Fibroblast of the aortic adventitia (primary cell): ENCODE data around the gene RPL18. TPM values are rescaled to one million over a fixed set of nuclear protein-coding genes. Genes with fewer than 3 reads are reported as not detected.

Source experiments
- DNase-seq: peaks from one replicate; pipeline ENCODE4 v3.0.0-alpha.2; 2010; ENCODE audit warnings: low read depth
- H3K4me3 ChIP-seq: 2 replicates; pipeline ENCODE4 v1.5.1; 2011; ENCODE audit warnings: low read depth, mild to moderate bottlenecking, control low read depth, low read length, moderate library complexity
- CTCF ChIP-seq: IDR thresholded peaks from 2 replicates; pipeline ENCODE4 v1.5.1; 2011; ENCODE audit warnings: mild to moderate bottlenecking, low read length, control low read depth, inconsistent platforms; ENCODE audit not compliant: insufficient read depth
- total RNA-seq: library from RNA; depleted of rRNA; stranded (reverse); fragments of >200 nt; gene quantifications from 2 replicates; pipeline ENCODE4 v1.2.3, GENCODE V29; 2012; ENCODE audit warnings: low replicate concordance

RPL18 gene
- total RNA-seq, 1 donor, result 1,782 TPM

GRCh38 chr19:48613024-48613851, 5.7 kb downstream of the RPL18 start:
- no peak for DNase-seq
- TF ChIP-seq CTCF, result no peak
- H3K4me3 ChIP-seq, result no peak overlapping the region

- H3K4me3 ChIP-seq, result no peak overlapping the region
- TF ChIP-seq CTCF, result no peak
- DNase-seq, result no peak
These were observed 7.1 kb downstream of the RPL18 start for GRCh38 chr19:48611872-48612271.

GRCh38 chr19:48609571-48610108, 9.3 kb downstream of the RPL18 start:
- no peak for DNase-seq
- TF ChIP-seq CTCF, result no peak
- no peak overlapping the region for H3K4me3 ChIP-seq

GRCh38 chr19:48608798-48609263, 10.1 kb downstream of the RPL18 start:
- peak; percentile 39 for DNase-seq
- TF ChIP-seq CTCF, result peak; percentile 58
- no peak overlapping the region for H3K4me3 ChIP-seq

- no peak for DNase-seq
- no peak for TF ChIP-seq CTCF
- no peak overlapping the region for H3K4me3 ChIP-seq
These were observed 11.6 kb downstream of the RPL18 start for GRCh38 chr19:48607359-48607755.

- no peak for DNase-seq
- no peak within 1 kb of the TSS for H3K4me3 ChIP-seq
- TF ChIP-seq CTCF, result no peak
These were observed 12.3 kb downstream of the RPL18 start, which contains the start of gene SPACA4 for GRCh38 chr19:48606463-48607358. Gene SPACA4, plus strand, starts transcription at chr19:48606742. Its CDS starts 237 bp downstream, at chr19:48606979.
